Measurements from ENCODE around the gene TP53INP2. TPM values are rescaled to one million over a fixed set of nuclear protein-coding genes. Genes with fewer than 3 reads are reported as not detected.

Gene TP53INP2
- total and polyA plus RNA-seq, 2 of the 13 experiments (the other 11 are each of a cell fraction or from before 2014, with no cell fraction given) = 5.2 to 18.8 TPM

DNA sequence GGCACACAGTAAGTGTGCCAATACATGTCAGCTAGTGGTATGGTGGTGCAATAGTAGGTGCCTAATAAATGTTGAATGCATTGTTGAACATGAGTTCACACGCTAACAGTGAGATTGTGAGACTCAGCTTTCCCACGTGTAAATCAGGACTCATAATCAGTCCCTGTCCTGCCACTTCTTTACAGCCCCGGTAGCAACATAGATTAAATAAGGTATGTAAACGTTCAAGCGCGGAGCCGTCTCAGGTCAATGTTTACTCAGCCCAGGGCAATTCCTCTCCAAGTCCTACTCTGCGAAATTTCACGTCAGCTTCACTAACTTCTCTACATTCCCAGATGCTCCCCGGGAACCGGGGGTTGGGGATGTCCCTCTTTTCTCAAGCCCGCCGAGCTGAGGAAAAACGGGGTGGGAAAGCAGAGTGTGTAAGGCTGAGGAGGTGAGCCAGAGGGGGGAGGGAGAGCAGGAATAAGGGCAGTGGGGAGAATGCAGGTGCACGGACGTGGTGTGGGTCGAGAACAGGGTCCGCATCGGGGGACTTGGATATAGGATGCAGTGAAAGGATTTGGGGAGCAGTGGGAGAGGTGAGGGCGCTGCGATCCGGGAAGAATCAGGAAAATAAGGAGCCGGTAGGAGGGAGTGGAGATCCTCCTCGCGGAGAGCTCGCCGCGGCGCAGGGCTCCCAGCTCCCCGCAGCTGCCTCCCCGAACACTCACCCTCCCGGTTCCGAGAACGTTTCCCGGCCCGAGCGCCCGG, 544 bp upstream of the TP53INP2 start (continued):
- no peak for TF ChIP-seq AKNA (CRISPR knock-in tag; IDR thresholded peaks at IDR 0.05; ENCODE audit: borderline replicate concordance)
- TF ChIP-seq ZNF235 (CRISPR knock-in tag; IDR thresholded peaks at IDR 0.05; ENCODE audit: borderline replicate concordance) = no peak
- no peak for TF ChIP-seq ATF5 (CRISPR knock-in tag; IDR thresholded peaks at IDR 0.05; ENCODE audit: low read depth)
- TF ChIP-seq GATAD2A (CRISPR knock-in tag; IDR thresholded peaks at IDR 0.05) = peak; percentile 61; the same call in 1 of the 2 replicates
- TF ChIP-seq, protein P1, sequence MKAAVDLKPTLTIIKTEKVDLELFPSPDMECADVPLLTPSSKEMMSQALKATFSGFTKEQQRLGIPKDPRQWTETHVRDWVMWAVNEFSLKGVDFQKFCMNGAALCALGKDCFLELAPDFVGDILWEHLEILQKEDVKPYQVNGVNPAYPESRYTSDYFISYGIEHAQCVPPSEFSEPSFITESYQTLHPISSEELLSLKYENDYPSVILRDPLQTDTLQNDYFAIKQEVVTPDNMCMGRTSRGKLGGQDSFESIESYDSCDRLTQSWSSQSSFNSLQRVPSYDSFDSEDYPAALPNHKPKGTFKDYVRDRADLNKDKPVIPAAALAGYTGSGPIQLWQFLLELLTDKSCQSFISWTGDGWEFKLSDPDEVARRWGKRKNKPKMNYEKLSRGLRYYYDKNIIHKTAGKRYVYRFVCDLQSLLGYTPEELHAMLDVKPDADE (CRISPR knock-in tag; IDR thresholded peaks at IDR 0.05) = no peak
- TF ChIP-seq CCAR2 (optimal IDR thresholded peaks at IDR 0.05; ENCODE audit: low read depth, low read length) = no peak
- no peak for TF ChIP-seq CENPT (CRISPR knock-in tag; IDR thresholded peaks at IDR 0.05; ENCODE audit: low read depth)
- TF ChIP-seq MAZ (IDR thresholded peaks at IDR 0.05; ENCODE audit: borderline replicate concordance, low read depth, low read length) = no peak
- TF ChIP-seq MAZ (CRISPR knock-in tag; IDR thresholded peaks at IDR 0.05; ENCODE audit: low read depth) = peak; percentile 49; the same call in 1 of the 2 replicates
- TF ChIP-seq HHEX (CRISPR knock-in tag; IDR thresholded peaks at IDR 0.05) = no peak
- TF ChIP-seq, protein P2, sequence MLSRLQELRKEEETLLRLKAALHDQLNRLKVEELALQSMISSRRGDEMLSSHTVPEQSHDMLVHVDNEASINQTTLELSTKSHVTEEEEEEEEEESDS (CRISPR knock-in tag; IDR thresholded peaks at IDR 0.05; ENCODE audit: borderline replicate concordance) = no peak
- no peak for TF ChIP-seq ZNF256 (CRISPR knock-in tag; conservative IDR thresholded peaks at IDR 0.05)
- TF ChIP-seq IKZF5 (CRISPR knock-in tag; IDR thresholded peaks at IDR 0.05) = peak; percentile 86
- TF ChIP-seq ZNF598 (CRISPR knock-in tag; IDR thresholded peaks at IDR 0.05; ENCODE audit: borderline replicate concordance) = peak; percentile 63; the same call in 1 of the 2 replicates
- 0 out of 2 replicates have a peak, but pooled peaks have one; percentile 16 for TF ChIP-seq ZNF10 (CRISPR knock-in tag; IDR thresholded peaks at IDR 0.05; ENCODE audit: borderline replicate concordance, low read depth)
- TF ChIP-seq ZFX (CRISPR knock-in tag; IDR thresholded peaks at IDR 0.05; ENCODE audit: low read depth) = no peak; the same call in 1 of the 2 replicates
- TF ChIP-seq MED1 (CRISPR knock-in tag; IDR thresholded peaks at IDR 0.05) = no peak; the same call in 1 of the 2 replicates
- no peak for TF ChIP-seq ZNF720 (CRISPR knock-in tag; IDR thresholded peaks at IDR 0.05)
- TF ChIP-seq TAF1 (CRISPR knock-in tag; IDR thresholded peaks at IDR 0.05) = no peak
- 0 out of 2 replicates have a peak, but pooled peaks have one; percentile 1 for TF ChIP-seq NR2F2 (IDR thresholded peaks at IDR 0.05; ENCODE audit: borderline replicate concordance, low read depth)
- TF ChIP-seq WIZ (CRISPR knock-in tag; IDR thresholded peaks at IDR 0.05) = peak; percentile 62
